Activated naive CD4-positive, alpha-beta T cell treated with anti-CD3 and anti-CD28 coated beads for 36 hours (primary cell): Measurements from ENCODE around the gene MAMSTR. TPM values are rescaled to one million over a fixed set of nuclear protein-coding genes. Genes with fewer than 3 reads are reported as not detected.

ENCODE experiments used
- CTCF ChIA-PET: fragments of 350-600 bp; sonication (Branson Sonifier 250); formaldehyde crosslinking; loops from one replicate; lab custom pipeline; 2021; ENCODE audit warnings: antibody characterized with exemption; lab: Charles Lee
- DNase-seq: peaks from one replicate; pipeline ENCODE4 v3.0.0-alpha.2; 2020
- H3K27ac Mint-ChIP-seq: one replicate; pipeline ENCODE4 v1.8.0; 2021; ENCODE audit warnings: mild to moderate bottlenecking, mixed read lengths
- H3K27me3 Mint-ChIP-seq: one replicate; pipeline ENCODE4 v1.8.0; 2021; ENCODE audit warnings: low read depth, mixed read lengths
- H3K36me3 Mint-ChIP-seq: one replicate; pipeline ENCODE4 v1.8.0; 2021; ENCODE audit warnings: low read depth, mixed read lengths
- H3K4me1 Mint-ChIP-seq: one replicate; pipeline ENCODE4 v1.8.0; 2021; ENCODE audit warnings: low read depth, mixed read lengths
- H3K4me3 Mint-ChIP-seq: one replicate; pipeline ENCODE4 v1.8.0; 2021; ENCODE audit warnings: mild to moderate bottlenecking, moderate library complexity, mixed read lengths
- H3K9me3 Mint-ChIP-seq: one replicate; pipeline ENCODE4 v1.8.0; 2021; ENCODE audit warnings: mixed read lengths
- intact Hi-C: fragments of 100-400 bp; cut with micrococcal nuclease; formaldehyde crosslinking; loops from one replicate; pipeline ENCODE4 v1.15.1; 2023
- total RNA-seq, 2 experiments: library from RNA; stranded (reverse); gene quantifications; one replicate each; pipeline ENCODE4 v1.2.3, GENCODE V29; 2021

MAMSTR gene
- total RNA-seq, 2 experiments from 2014 or later: 0.44 to 0.57 TPM

DNA sequence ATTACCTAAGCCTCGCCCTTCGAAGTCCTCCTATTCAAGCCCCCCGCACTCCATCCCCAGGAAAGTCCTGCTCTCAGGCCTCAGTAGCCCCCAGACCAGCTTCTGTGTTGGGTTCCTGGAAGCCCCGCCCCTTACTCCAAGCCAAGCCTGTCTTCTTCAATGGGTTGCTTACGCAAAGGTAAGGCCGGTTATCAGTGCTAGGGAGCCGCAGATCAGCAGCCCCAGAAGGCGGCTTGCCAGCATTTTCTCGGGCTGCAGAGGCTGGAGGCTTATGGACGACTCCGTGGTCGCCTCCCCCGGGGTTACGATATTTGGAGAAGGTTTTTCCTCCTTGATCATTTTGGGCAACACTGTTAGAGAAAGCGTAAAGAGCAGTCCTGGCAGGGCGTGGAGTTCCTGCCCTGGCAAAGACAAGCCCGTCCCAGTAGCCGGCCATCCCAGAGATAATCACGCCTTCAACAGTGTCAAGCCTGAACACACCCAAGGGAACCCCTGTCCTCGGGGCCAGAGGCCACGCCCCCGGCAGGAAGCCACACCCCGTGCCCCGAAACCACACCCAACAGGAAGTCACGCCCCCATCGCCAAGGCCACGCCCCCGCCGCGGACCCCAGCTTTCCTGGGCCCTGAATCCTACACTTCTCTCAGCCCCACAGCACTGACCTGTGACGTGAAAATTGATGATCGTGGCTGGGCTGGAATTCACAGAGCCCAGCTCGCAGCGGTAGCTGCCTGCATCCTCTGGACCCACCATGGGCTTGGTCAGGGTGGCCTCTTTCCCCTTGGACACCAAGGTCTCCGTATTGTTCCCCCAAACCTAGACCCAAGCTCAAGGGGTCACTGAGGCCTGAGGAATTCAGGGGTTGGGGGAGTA lies 21.8 kb upstream of the MAMSTR start:
- no peaks in the 10 kb centered on the region for H3K36me3 Mint-ChIP-seq
- peak; percentile 45 for DNase-seq
- peaks cover 24% of the 10 kb centered on the region for H3K4me1 Mint-ChIP-seq
- H3K27me3 Mint-ChIP-seq: peaks cover 17% of the 10 kb centered on the region
- H3K4me3 Mint-ChIP-seq: no peak overlapping the region
- H3K9me3 Mint-ChIP-seq: no peaks in the 10 kb centered on the region
- CTCF ChIA-PET: interaction anchor here (0.6 to 1.1 kb wide), 2 partner anchors 90 to 101 kb away, joined by 3 read pairs; no protein-coding TSS in a partner anchor
- intact Hi-C loops: no loop called here
- H3K27ac Mint-ChIP-seq: no peak overlapping the region

DNA sequence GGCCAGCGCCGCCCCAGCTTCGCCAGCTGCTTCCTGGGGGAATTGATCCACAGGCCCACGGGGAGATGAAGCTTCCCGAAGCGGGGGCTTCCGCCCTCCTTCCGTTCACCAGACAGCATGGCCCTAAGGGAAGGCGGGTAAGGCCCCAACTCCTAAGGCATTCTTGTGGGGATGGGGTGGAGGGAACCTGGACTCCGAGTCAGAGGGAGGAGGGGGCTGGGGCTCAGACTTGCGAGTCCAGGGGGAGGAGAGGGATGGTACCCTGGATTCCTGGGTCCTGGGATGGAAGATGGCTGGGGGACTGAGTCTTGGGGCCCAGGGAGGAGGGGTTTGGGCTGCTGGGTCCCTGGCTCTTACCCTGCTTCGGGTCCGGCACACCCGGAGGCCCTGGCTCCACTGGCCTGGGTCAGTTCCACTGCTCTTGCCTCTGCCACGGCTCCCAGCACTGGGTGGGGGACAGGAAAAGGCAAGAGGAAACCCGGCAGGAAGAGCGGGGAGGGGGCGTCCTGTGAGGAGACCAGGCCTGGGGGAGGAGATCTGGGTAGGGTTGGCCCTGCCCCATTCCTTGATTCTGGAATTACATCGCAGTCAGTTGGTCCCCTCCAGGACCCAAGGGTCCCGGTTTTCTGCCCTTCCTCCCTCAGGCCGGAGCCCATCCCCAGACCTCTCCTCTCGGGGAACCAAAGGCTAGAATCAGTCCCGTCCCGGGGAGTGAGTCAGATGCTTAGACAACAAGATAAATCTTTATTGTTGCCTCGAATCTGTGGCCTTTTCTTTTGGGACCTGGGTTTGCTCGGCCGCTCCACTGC lies 20.8 kb upstream of the MAMSTR start, which contains the start of gene RASIP1:
Gene RASIP1, minus strand, starts transcription at position 447 of the 809 bp plus-strand sequence. Its CDS starts 328 bp downstream, at position 119.
- H3K27ac Mint-ChIP-seq: no peak within 1 kb of the TSS
- H3K4me1 Mint-ChIP-seq: peaks cover 17% of the 10 kb centered on the region
- intact Hi-C loops: no loop called here
- CTCF ChIA-PET: interaction anchor here (0.6 to 2.6 kb wide), 4 partner anchors 11 to 95 kb away, joined by 3 to 13 read pairs (median 8); partner anchors contain the start of gene CA11
- H3K27me3 Mint-ChIP-seq: peaks cover 12% of the 10 kb centered on the region
- no peaks in the 10 kb centered on the region for H3K9me3 Mint-ChIP-seq
- H3K36me3 Mint-ChIP-seq: no peaks in the 10 kb centered on the region
- no peak for DNase-seq
- H3K4me3 Mint-ChIP-seq: peak within 1 kb of the TSS; percentile 21

DNA sequence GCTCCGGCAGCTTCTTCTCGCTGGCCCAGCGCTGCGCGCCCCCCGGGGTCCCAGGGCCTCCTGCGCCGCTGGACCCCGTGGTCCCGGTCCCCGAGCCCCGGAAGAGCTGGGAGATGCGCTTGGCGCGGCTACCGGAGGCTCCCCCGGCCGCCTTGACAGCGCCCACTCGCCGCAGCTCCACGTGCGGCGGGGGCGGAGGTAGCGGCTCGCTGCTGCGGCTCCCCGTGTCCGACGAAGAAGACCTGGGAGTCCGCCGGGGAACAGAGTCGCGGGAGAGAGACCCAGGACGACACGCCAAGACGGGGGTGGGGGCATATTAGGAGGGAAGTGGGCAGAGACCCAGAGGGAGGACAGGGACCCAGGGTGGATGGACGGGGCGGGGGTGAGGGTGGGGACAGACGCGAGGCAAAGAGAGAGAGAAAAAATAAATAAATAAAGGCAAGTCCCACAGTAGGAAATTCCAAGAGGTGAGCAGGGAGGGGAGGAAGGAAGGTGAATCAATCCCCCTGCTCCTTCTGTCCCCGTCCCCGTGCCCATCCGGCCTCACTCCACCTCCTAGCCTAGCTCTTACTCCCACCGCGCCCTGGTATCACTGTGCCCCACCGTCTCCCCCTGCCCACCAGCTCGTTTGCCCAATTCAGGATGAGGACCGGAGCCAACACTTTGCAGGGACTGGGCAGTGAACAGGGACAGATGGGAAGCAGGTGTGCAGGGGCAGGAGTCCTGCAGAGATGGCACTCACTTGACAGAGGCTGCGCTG lies 20.1 kb upstream of the MAMSTR start:
- no peak for DNase-seq
- no peak overlapping the region for H3K27ac Mint-ChIP-seq
- peaks cover 17% of the 10 kb centered on the region for H3K4me1 Mint-ChIP-seq
- no peaks in the 10 kb centered on the region for H3K36me3 Mint-ChIP-seq
- H3K27me3 Mint-ChIP-seq: peaks cover 10% of the 10 kb centered on the region
- no peaks in the 10 kb centered on the region for H3K9me3 Mint-ChIP-seq
- CTCF ChIA-PET: interaction anchor here (0.6 to 2.6 kb wide), 6 partner anchors 12 to 107 kb away, joined by 3 to 13 read pairs (median 6); partner anchors contain the start of gene CA11
- H3K4me3 Mint-ChIP-seq: peak overlapping the region; percentile 21
- intact Hi-C loops: loop anchor here (2.0 kb wide), 2 partner anchors 93 to 417 kb away; partner anchors contain the start of gene CA11

DNA sequence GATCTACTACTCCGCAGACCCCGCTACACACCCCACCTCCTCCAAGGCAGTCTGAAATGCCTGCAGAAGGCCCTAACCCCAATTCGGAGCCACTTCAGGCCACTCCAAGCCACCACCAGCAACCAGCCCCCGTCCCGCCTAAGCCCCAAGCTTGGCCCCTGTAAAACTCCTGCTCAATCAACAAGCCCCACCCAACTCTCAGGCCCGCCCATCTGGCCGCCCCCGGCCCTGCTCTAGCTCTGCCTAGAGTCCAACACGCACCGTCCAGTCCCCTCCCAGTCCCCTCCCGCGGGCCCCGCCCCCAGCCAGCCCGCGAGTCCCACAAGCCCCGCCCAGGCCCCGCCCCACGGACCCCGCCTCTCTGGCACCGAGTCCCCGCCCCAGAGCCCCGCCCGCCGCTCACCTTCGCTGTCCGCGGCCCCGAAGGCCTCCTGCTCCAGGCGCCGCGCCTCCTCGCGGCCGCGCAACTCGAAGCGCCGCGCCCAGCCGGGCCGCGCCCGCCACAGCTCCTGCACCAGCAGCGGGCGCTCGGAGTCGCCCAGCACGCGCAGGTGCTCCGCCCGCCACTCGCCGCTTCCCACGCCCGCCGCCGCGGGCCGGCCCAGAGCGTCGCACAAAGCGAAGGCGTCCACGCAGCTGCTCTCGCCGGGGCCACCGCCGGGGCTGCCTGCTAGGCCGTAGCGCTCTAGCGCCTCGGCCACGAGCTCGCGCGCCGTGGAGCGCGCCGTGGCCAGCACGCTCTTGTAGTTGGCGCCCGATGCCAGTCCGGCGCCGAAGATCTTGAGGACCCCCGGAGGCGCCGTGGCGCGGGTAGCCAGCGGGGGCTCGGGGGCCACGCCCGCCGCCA lies 19.3 kb upstream of the MAMSTR start:
- Mint-ChIP-seq H3K27ac (no peak overlapping the region), H3K4me1 (peaks cover 17% of the 10 kb centered on the region), H3K9me3 (no peaks in the 10 kb centered on the region), H3K36me3 (no peaks in the 10 kb centered on the region), H3K27me3 (peaks cover 10% of the 10 kb centered on the region), H3K4me3 (peak overlapping the region; percentile 56)
- DNase-seq: peak; percentile 96
- CTCF ChIA-PET: interaction anchor here (1.0 to 2.6 kb wide), 6 partner anchors 12 to 106 kb away, joined by 3 to 13 read pairs (median 4); partner anchors contain the start of gene CA11
- intact Hi-C loops: loop anchor here (1.0 to 2.0 kb wide), 4 partner anchors 24 to 416 kb away; partner anchors contain the start of gene CA11

DNA sequence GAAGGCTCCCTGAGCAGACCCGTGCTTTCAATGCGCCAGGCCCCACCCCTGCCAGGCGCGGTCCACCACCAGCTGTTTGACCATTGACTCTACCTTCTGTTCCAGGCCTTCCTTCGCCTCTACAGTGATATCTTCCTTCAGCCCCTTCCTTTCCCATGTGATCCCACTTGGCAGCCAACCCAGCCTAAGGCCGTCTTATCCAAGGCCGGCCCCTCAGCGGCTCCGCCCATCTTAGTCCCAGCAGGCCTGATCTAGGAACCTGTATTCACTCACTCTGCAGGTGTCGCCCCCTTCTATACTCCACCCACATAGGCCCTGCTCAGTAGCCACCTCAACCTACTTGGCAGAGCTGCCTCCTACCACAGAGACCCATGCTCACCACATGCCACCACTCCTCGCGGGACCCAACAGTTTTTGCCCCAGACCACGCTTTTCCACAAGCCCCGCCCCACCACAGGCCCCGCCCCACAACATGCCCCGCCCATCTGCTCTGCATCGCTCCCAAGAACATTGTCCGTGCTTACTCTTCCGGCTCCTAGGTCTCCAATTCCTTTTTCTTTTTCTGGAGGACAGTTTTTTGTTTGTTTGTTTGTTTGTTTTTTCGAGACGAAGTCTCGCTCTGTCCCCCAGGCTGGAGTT lies 18.0 kb upstream of the MAMSTR start:
- Mint-ChIP-seq H3K36me3 (no peaks in the 10 kb centered on the region), H3K4me3 (no peak overlapping the region), H3K27me3 (peaks cover 10% of the 10 kb centered on the region), H3K4me1 (peaks cover 17% of the 10 kb centered on the region), H3K27ac (no peak overlapping the region), H3K9me3 (no peaks in the 10 kb centered on the region)
- DNase-seq: no peak
- intact Hi-C loops: no loop called here
- CTCF ChIA-PET: interaction anchor here (2.6 kb wide), 1 partner anchor 92 kb away, joined by 13 read pairs; the partner anchor contains the start of gene CA11

DNA sequence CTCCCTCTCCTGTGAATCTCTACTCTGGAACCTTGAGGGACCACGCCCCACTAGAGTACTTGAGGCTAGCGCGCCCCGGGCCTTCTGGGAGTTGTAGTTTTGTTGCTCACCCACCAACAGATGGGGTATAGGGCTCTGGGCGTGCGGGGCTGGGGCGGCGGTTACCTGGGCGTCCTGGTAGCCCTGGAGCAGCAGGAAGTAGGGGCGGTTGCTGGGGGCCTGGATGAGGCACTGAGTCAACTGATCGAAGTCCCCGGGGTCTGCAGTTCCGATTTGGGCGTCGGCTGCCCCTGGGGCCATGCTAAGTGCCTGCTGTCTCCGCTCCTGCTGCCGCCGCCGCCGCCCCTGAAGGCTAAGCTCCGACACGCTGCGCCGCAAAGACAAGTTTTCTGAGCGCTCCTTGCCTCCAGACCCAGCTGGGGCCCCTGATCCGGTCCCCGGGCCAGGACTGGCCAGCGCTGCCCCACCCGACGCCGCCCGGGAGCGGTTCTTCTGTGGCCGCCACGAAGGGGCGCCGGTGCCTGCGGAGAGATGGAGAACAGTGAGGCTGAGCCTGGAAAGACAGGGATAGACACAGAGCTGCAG lies 15.6 kb upstream of the MAMSTR start:
- no peak overlapping the region for H3K4me3 Mint-ChIP-seq
- H3K27me3 Mint-ChIP-seq: peaks cover 4% of the 10 kb centered on the region
- no peaks in the 10 kb centered on the region for H3K9me3 Mint-ChIP-seq
- CTCF ChIA-PET: no interaction called here
- H3K36me3 Mint-ChIP-seq: no peaks in the 10 kb centered on the region
- DNase-seq: no peak
- intact Hi-C loops: no loop called here
- H3K27ac Mint-ChIP-seq: no peak overlapping the region
- peaks cover 7% of the 10 kb centered on the region for H3K4me1 Mint-ChIP-seq

DNA sequence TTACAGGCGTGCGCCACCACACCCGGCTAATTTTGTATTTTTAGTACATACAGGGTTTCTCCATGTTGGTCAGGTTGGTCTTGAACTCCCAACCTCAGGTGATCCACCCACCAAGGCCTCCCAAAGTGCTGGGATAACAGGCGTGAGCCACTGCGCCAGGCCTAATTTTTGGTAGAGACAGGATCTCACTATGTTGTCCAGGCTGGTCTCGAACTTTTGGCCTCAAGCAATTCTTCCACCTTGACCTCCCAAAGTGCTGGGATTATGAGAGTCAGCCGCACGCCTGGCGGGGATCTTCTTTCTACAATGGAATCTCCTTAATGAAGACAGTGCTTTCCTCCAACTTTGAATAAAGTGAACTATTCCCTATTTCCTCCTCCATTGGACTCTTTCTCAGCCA lies 15.1 kb upstream of the MAMSTR start:
- Mint-ChIP-seq H3K36me3 (no peaks in the 10 kb centered on the region), H3K4me3 (no peak overlapping the region), H3K27ac (no peak overlapping the region), H3K9me3 (no peaks in the 10 kb centered on the region), H3K4me1 (peaks cover 4% of the 10 kb centered on the region), H3K27me3 (no peaks in the 10 kb centered on the region)
- no peak for DNase-seq
- intact Hi-C loops: no loop called here
- CTCF ChIA-PET: no interaction called here

DNA sequence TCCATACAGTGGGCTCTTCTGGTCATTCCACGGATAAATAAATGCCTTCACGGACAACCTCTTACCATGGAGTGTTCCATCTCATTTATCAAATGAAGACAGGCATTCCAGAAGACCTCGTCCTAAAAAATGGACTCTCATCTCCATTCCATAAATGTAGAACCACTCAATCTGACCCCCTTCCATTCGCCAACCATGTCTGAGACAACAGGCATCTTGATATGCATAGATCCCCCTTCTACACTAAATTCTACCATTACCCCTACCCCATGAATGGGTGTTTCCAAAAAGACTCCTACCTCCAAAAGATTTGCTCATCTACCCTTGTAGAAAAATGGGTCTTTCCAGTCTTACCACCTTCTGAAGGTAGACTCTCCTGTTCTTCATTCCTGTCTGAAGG lies 11.9 kb upstream of the MAMSTR start:
- CTCF ChIA-PET: no interaction called here
- intact Hi-C loops: no loop called here
- Mint-ChIP-seq H3K36me3 (peaks cover 7% of the 10 kb centered on the region), H3K27me3 (no peaks in the 10 kb centered on the region), H3K4me1 (peaks cover 3% of the 10 kb centered on the region), H3K9me3 (peaks cover 3% of the 10 kb centered on the region), H3K27ac (no peak overlapping the region), H3K4me3 (no peak overlapping the region)
- DNase-seq: no peak

DNA sequence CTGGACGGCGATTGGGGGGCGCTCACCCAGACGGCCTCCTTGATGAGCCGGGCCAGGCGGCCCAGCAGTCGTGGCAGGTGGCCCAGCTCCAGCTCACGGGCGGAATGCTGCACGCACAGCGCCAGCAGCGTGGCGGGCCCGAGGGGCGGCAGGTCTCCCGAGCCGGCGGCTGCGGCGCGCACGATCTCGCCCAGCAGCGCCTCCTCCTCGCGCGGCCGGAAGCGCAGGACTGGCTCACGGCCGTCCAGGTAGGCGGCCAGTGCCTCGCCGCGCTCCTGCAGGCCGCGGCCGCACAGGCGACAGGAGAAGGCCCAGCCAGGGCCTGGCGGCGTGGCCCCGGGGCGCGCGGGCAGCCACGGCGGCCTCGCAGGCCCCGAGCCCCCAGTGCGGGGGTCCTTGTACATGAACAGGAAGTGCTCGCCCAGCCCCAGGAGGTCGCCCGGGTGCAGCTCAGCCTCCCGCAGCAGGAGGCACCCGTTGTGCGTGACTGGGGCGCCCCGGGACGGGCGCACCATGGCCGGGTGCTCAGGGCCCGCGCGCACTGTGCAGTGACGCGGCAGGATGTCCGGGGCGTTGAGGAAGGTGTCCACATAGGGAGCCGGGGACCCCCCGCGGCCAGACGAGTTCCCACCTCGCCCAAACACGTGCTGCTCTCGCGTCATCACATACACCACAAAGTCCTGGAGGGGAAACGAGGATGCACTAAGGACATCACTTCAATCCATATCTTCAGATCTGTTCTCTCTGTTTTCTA lies 9.6 kb upstream of the MAMSTR start:
- H3K4me1 Mint-ChIP-seq: peaks cover 17% of the 10 kb centered on the region
- peaks cover 11% of the 10 kb centered on the region for H3K9me3 Mint-ChIP-seq
- CTCF ChIA-PET: no interaction called here
- intact Hi-C loops: no loop called here
- peaks cover 18% of the 10 kb centered on the region for H3K36me3 Mint-ChIP-seq
- H3K27me3 Mint-ChIP-seq: no peaks in the 10 kb centered on the region
- no peak overlapping the region for H3K4me3 Mint-ChIP-seq
- no peak for DNase-seq
- H3K27ac Mint-ChIP-seq: no peak overlapping the region

DNA sequence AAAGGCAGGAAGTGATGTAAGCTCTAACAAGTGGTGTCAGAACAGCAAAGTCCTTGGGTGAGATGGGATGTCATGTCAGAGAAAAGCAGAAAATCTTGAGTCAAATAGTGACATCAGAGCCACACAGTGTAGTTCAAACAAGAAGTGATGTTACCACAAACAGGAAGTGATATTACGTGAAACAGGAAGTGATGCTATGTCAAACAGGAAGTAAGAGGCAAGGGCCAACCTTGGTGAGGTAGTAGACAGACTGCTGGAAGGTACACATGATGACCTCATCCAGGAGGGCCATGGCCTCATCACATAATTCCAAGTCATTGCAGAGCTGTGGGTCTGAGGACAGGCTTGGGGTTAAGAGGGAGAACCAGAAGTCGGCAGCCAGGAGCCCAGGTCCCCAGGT lies 7.0 kb upstream of the MAMSTR start:
- intact Hi-C loops: no loop called here
- DNase-seq: peak; percentile 48

More for the DNA sequence above, 7.0 kb upstream of the MAMSTR start:
- H3K27ac Mint-ChIP-seq: peak overlapping the region; percentile 80
- H3K9me3 Mint-ChIP-seq: peaks cover 11% of the 10 kb centered on the region
- H3K4me3 Mint-ChIP-seq: no peak overlapping the region
- H3K36me3 Mint-ChIP-seq: peaks cover 18% of the 10 kb centered on the region
- CTCF ChIA-PET: interaction anchor here (1.1 kb wide), 1 partner anchor 12 kb away, joined by 6 read pairs; no protein-coding TSS in a partner anchor
- H3K4me1 Mint-ChIP-seq: peaks cover 21% of the 10 kb centered on the region
- H3K27me3 Mint-ChIP-seq: no peaks in the 10 kb centered on the region
